Activated T-cell treated with anti-CD3 and anti-CD28 coated beads for 1 hour (primary cell): ENCODE data around the gene PRR7.
A peak's percentile ranks its signal among the peaks of the same experiment; 100 is the strongest.

Experiments used
- DNase-seq: peaks from one replicate; pipeline ENCODE4 v3.0.0-alpha.2; 2020; ENCODE audit warnings: low read depth

Gene PRR7

GRCh38 chr5:177452688-177453638 lies 6.3 kb downstream of the PRR7 start:
- no peak for DNase-seq

- no peak for DNase-seq
These were observed 7.3 kb downstream of the PRR7 start for GRCh38 chr5:177453852-177454396.

GRCh38 chr5:177454397-177455035 lies 7.9 kb downstream of the PRR7 start:
- peak; percentile 92 for DNase-seq

GRCh38 chr5:177455036-177455660 lies 8.5 kb downstream of the PRR7 start:
- peak; percentile 90 for DNase-seq

DNA sequence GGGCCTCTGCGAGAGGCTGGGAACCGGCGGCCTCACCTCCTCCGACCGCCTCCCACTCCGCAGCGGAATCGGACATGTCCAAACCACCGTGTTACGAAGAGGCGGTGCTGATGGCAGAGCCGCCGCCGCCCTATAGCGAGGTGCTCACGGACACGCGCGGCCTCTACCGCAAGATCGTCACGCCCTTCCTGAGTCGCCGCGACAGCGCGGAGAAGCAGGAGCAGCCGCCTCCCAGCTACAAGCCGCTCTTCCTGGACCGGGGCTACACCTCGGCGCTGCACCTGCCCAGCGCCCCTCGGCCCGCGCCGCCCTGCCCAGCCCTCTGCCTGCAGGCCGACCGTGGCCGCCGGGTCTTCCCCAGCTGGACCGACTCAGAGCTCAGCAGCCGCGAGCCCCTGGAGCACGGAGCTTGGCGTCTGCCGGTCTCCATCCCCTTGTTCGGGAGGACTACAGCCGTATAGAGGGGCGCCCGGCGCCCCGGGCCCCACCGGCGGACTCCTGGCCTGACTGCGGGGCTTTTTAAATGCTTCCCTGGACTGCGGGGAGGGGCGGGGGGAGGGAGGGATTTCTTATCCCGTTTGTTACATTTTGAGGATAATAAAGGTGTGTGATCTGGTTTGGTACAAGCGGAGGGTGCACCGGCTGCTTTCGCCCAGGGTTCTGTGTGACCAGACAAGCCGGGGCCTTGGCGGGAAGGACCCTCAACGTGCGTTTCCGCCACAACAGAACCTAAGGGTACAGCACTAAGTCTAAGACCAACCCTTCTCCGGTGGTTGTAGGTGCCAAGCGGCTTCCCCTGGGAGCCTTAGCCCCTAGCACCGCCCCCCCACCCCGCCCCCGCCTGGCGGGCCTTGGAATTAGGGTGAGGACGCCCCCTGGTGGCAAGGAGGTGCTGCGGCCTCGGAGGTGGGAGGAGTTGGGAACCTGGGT lies 9.3 kb downstream of the PRR7 start:
- DNase-seq, result peak; percentile 99

GRCh38 chr5:177456591-177456964 lies 10.0 kb downstream of the PRR7 start:
- DNase-seq, result no peak

- DNase-seq, result no peak
These were observed 10.6 kb downstream of the PRR7 start for GRCh38 chr5:177456976-177457851.

GRCh38 chr5:177457852-177458681 lies 11.5 kb downstream of the PRR7 start:
- no peak for DNase-seq

DNA sequence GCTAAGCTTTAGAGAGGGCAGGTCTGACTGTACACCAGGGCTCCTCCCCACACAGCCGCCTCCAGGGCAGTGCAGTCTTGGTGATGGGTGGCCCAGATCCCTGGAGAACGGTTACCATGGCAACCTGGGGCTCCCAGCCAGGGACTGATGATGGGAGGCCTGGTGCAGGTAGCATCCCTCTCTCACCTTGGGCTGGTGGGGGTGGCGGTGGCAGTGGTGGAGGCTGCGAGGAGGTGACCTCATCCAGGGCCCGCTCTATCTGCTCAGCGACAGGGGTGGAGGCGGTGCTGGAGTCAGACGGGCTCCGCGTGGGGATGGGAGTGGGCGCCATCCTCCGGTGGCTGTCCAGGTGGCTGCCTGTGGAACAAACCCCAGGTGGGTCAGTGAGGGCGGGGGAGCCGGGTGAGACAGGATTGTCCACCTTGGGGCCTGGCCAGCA lies 12.3 kb downstream of the PRR7 start:
- DNase-seq, result no peak

DNA sequence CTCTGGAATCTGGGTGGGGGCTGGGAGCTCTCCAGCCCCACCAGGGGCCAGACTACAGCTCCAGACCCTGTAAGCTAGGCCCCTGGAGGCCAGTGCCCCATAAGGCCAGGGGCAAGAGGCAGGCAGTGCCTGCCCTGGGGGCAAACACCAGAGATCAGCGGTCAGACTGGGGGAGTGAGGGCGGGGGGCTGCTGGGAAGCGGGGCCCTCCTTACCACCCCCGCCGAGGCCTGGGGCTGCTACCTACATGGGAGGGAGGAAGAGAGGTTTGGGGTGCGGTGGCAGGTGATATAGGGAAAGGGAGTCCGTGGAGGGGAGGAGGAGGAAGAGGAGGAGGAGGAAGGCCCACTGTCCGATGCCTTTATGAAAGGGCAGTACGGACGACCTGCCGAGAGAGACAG lies 12.7 kb downstream of the PRR7 start:
- no peak for DNase-seq

- no peak for DNase-seq
These were observed 13.4 kb downstream of the PRR7 start for GRCh38 chr5:177459819-177460628.

- no peak for DNase-seq
These were observed 15.5 kb downstream of the PRR7 start for GRCh38 chr5:177462021-177462670.

GRCh38 chr5:177465044-177465443 lies 18.4 kb downstream of the PRR7 start:
- DNase-seq, result no peak

GRCh38 chr5:177466861-177467260 lies 20.2 kb downstream of the PRR7 start:
- DNase-seq, result no peak

GRCh38 chr5:177467436-177467835 lies 20.8 kb downstream of the PRR7 start:
- DNase-seq, result no peak

- no peak for DNase-seq
These were observed 21.7 kb downstream of the PRR7 start for GRCh38 chr5:177468329-177468684.

- DNase-seq, result no peak
These were observed 22.3 kb downstream of the PRR7 start for GRCh38 chr5:177468685-177469628.
